GM12878 (cell line): ENCODE results near the gene PHACTR1. TPM values are rescaled to one million over a fixed set of nuclear protein-coding genes. Genes with fewer than 3 reads are reported as not detected.

Source experiments
- ATAC-seq: fragments of 200-7000 bp; cut with Tn5 transposase; 3 replicates; pipeline ENCODE4 v1.9.1; 2020; ENCODE audit warnings: mild to moderate bottlenecking, moderate library complexity
- BruUV-seq: library from RNA; stranded (reverse); fragments of 400-500 nt; replicated peaks from 2 replicates; lab custom pipeline; 2021; lab: Mats Ljungman, UMichigan
- CTCF ChIA-PET: fragments of 300-600 bp; sonication (Branson Sonifier 250); formaldehyde crosslinking; extraction: SDS; loops from one replicate; lab custom pipeline; 2021; ENCODE audit warnings: inconsistent platforms; lab: Yijun Ruan, JAX
- POLR2A ChIA-PET: fragments of 350-600 bp; formaldehyde crosslinking; extraction: SDS; loops from one replicate; lab custom pipeline; 2021; ENCODE audit warnings: inconsistent platforms; lab: Charles Lee
- RAD21 ChIA-PET: fragments of 300-600 bp; sonication (Branson Sonifier 250); formaldehyde crosslinking; loops from one replicate; lab custom pipeline; 2023; ENCODE audit warnings: antibody characterized with exemption; ENCODE audit not compliant: unreplicated experiment; lab: Charles Lee
- SMC1A ChIA-PET: fragments of 300-600 bp; sonication (Branson Sonifier 250); formaldehyde crosslinking; loops from one replicate; lab custom pipeline; 2023; ENCODE audit not compliant: unreplicated experiment, uncharacterized antibody; lab: Charles Lee
- DNase-seq: peaks from one replicate; pipeline ENCODE4 v3.0.0-alpha.2; 2011; ENCODE audit warnings: low read depth, low spot score
- FAIRE-seq: peaks from 3 replicates; lab custom pipeline; 2011; peaks lifted over from hg19 to GRCh38; lab: Jason Lieb, UNC
- H2AFZ ChIP-seq: 2 replicates; pipeline ENCODE4 v1.6.0; 2011; ENCODE audit warnings: low read depth, low read length, control low read depth; ENCODE audit not compliant: control insufficient read depth
- H3K27ac ChIP-seq: 2 replicates; pipeline ENCODE4 v1.5.1; 2011; ENCODE audit warnings: control low read depth; ENCODE audit not compliant: control insufficient read depth, insufficient read depth
- H3K27me3 ChIP-seq, 2 experiments: replicated peaks in 1 of 2; 2 replicates each; pipeline versions ENCODE4 v1.6.0 to v1.6.1; 2011; ENCODE audit warnings: low read length in 1 of 2; ENCODE audit not compliant: control insufficient read depth in 2 of 2, insufficient read depth in 2 of 2
- H3K36me3 ChIP-seq, 2 experiments: 2 replicates each; pipeline ENCODE4 v1.5.1; 2011; ENCODE audit warnings: low read length in 1 of 2; ENCODE audit not compliant: control insufficient read depth in 2 of 2, insufficient read depth in 2 of 2
- H3K4me1 ChIP-seq: 2 replicates; pipeline ENCODE4 v1.6.1; 2011; ENCODE audit warnings: mild to moderate bottlenecking, low read length, moderate library complexity, mixed read lengths; ENCODE audit not compliant: control insufficient read depth, insufficient read depth
- H3K4me2 ChIP-seq: 2 replicates; pipeline ENCODE4 v1.6.0; 2011; ENCODE audit warnings: control low read depth; ENCODE audit not compliant: control insufficient read depth, insufficient read depth
- H3K4me3 ChIP-seq: fragments of 200-600 bp; sonication (generic); 2 replicates; pipeline ENCODE4 v1.5.1; 2016
- H3K79me2 ChIP-seq: 2 replicates; pipeline ENCODE4 v1.6.0; 2011; ENCODE audit warnings: low read length; ENCODE audit not compliant: control insufficient read depth, insufficient read depth
- H3K9ac ChIP-seq: 2 replicates; pipeline ENCODE4 v1.8.0; 2011; ENCODE audit warnings: low read length, control low read depth, mixed read lengths; ENCODE audit not compliant: control insufficient read depth, insufficient read depth
- H3K9me3 ChIP-seq: replicated peaks from 3 replicates; pipeline ENCODE4 v1.5.1; 2011; ENCODE audit warnings: mild to moderate bottlenecking, low read length; ENCODE audit not compliant: control insufficient read depth, insufficient read depth
- H4K20me1 ChIP-seq: 2 replicates; pipeline ENCODE4 v1.6.0; 2011; ENCODE audit not compliant: control insufficient read depth, insufficient read depth
- ETV6 ChIP-seq, 2 experiments: fragments of 450-650 bp in 1 of 2; IDR thresholded peaks in 1 of 2; conservative IDR thresholded peaks in 1 of 2; 2 replicates each; pipeline ENCODE4 v1.6.1; 2014; ENCODE audit warnings: antibody characterized with exemption in 1 of 2, borderline replicate concordance in 1 of 2, low read depth in 1 of 2, mild to moderate bottlenecking in 1 of 2, moderate library complexity in 1 of 2
- IRF4 ChIP-seq: IDR thresholded peaks from 2 replicates; pipeline ENCODE4 v1.6.1; 2011; ENCODE audit warnings: low read depth, low read length
- NR2C1 ChIP-seq: fragments of 450-650 bp; IDR thresholded peaks from 2 replicates; pipeline ENCODE4 v1.6.1; 2017; ENCODE audit warnings: antibody characterized with exemption, mild to moderate bottlenecking, moderate library complexity
- PAX8 ChIP-seq: fragments of 450-650 bp; IDR thresholded peaks from 2 replicates; pipeline ENCODE4 v1.6.1; 2017; ENCODE audit warnings: mild to moderate bottlenecking, moderate library complexity
- RAD21 ChIP-seq: IDR thresholded peaks from 2 replicates; pipeline ENCODE4 v1.6.1; 2011; ENCODE audit warnings: mild to moderate bottlenecking, low read depth, low read length, moderate library complexity; ENCODE audit not compliant: insufficient read depth
- SMAD5 ChIP-seq: IDR thresholded peaks from 2 replicates; pipeline ENCODE4 v1.6.1; 2016; ENCODE audit warnings: antibody characterized with exemption, low read depth
- SPI1 ChIP-seq: IDR thresholded peaks from 2 replicates; pipeline ENCODE4 v1.6.1; 2011; ENCODE audit warnings: low read depth, mild to moderate bottlenecking, low read length, moderate library complexity, borderline replicate concordance; ENCODE audit not compliant: insufficient read depth
- TCF12 ChIP-seq: IDR thresholded peaks from 2 replicates; pipeline ENCODE4 v1.6.1; 2011; ENCODE audit warnings: low read depth, mild to moderate bottlenecking, low read length
- WGBS: methylation state at CpG from one replicate; pipeline ENCODE4 v1.1.6; 2016; ENCODE audit warnings: low lambda C conversion rate; ENCODE audit not compliant: insufficient replicate concordance, insufficient coverage; ENCODE audit errors: missing lambda C conversion rate; 5-methylcytosine and 5-hydroxymethylcytosine counted together
- in situ Hi-C: fragments of 300-500 bp; cut with MboI; formaldehyde crosslinking; loops from 9 replicates; pipeline ENCODE4 v1.14.3; 2018; ENCODE audit warnings: mixed read lengths
- intact Hi-C: fragments of 100-400 bp; cut with micrococcal nuclease; formaldehyde crosslinking; loops from one replicate; pipeline ENCODE4 v1.14.2; 2022; ENCODE audit not compliant: unreplicated experiment
- polyA plus RNA-seq, 11 experiments: library from polyadenylated mRNA; depleted of rRNA in 4 of 11; unstranded in 6 of 11; stranded (reverse) in 5 of 11; fragments of >200 nt; fragmentation: Nextera tagmentation in 4 of 11; fragmentation: Illumina TruSeq in 1 of 11; extraction: Ambion mirVana in 4 of 11; extraction: Trizol in 1 of 11; gene quantifications; 1 replicate in 1 of 11; 2 replicates in 10 of 11; pipeline versions ENCODE4 v1.2.1 to v1.2.3, GENCODE V29; 2011 to 2016; ENCODE audit warnings: inconsistent platforms in 2 of 11, missing spikeins in 2 of 11, low read depth in 1 of 11
- total RNA-seq, 4 experiments: library from RNA; depleted of rRNA in 3 of 4; stranded (reverse); fragments of >200 nt in 3 of 4; fragmentation: Illumina TruSeq in 1 of 4; extraction: Trizol in 1 of 4; gene quantifications; 2 replicates each; pipeline versions ENCODE4 v1.2.1 to v1.2.3, GENCODE V29; 2013 to 2021

The PHACTR1 gene
- total and polyA plus RNA-seq, 10 of the 15 experiments (the other 5 are each of a cell fraction or from before 2014, with no cell fraction given) = 34.2 to 94.6 (median 62.3) TPM

DNA sequence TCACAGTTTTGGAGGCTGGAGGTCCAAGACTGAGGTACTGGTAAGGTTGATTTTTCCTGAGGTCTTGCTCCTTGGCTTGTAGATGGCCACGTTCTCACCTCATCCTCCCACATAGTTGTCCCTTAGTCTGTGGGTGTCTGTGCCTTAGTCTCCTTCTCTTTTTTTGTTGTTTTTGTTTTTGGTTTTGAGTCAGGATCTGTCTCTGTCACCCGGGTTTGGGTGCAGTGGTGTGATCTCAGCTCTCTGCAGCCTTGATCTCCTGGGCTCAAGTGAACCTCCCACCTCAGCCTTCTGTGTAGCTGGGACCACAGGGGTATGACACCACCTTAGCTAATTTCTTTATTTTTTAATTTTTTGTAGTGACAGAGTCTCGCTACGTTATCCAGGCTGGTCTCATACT, 245.2 kb downstream of the PHACTR1 start (continued):
- no peak for TF ChIP-seq RAD21

DNA sequence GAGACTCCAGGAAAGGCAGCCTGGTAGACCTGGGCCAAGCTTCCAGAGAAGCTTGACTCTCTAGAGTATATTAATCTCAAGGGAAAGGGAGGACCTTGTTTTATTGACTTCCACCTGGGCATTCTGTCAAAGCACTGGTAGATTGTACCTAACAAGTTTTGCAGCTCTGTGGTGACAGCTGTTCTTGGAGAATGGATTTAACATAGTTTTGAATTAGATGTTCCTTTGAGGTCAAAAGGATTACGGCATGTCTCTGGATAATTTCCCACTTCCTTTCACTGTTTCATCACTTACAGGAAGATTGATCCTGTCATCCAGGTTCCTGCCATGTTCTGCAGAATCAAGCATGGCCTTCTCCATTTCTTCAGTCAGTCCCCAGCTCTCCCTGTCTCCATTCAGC, 246.0 kb downstream of the PHACTR1 start:
- ATAC-seq = no peak
- TF ChIP-seq NR2C1 = no peak
- TF ChIP-seq PAX8 = no peak
- Histone ChIP-seq H3K4me3 (no peak overlapping the region), H3K9ac (no peak overlapping the region), H4K20me1 (no peaks in the 10 kb centered on the region), H3K4me1 (no peaks in the 10 kb centered on the region), H3K4me2 (no peak overlapping the region), H3K79me2 (no peaks in the 10 kb centered on the region), H3K9me3 (no peaks in the 10 kb centered on the region), H3K27me3 (peaks cover 2 to 17% of the 10 kb centered on the region in 2 experiments; a peak in 3 of 4 replicates), H2AFZ (no peak overlapping the region), H3K36me3 (no peaks in the 10 kb centered on the region), H3K27ac (no peak overlapping the region)
- SMC1A ChIA-PET = interaction anchor here (0.6 kb wide), 1 partner anchor 67 kb away, joined by 3 read pairs; no protein-coding TSS in a partner anchor
- intact Hi-C loops (no loop called here), in situ Hi-C loops (no loop called here)
- POLR2A ChIA-PET = no interaction called here
- CTCF ChIA-PET = no interaction called here
- FAIRE-seq = no peak
- no TSS peak for BruUV-seq
- 100% methylated on average over 1 of the region's 1 CpG for WGBS
- DNase-seq = no peak
- RAD21 ChIA-PET = no interaction called here

DNA sequence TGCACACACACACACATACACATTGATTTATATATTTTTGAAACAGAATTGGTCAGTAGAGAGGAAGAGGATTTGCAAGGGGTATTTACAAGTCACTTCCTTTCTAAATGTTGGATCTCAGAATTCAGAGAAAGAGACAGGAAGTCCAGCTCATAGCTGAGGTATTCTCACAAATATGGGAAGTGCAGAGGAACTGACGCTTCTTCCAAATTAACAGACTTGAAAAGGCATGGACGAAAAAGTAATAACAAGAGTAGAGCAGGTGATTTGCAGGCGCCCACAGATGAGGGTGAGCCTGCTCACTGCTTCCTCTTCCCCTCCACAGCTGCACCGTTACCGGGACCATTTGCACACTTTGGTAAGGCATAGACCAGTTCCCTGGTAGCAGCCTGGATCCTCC, 246.4 kb downstream of the PHACTR1 start:
- ChIA-PET RAD21 (no interaction called here), SMC1A (interaction anchor here (0.6 kb wide), 1 partner anchor 68 kb away, joined by 3 read pairs; no protein-coding TSS in a partner anchor), CTCF (no interaction called here), POLR2A (no interaction called here)
- WGBS = 0% methylated on average over 5 of the region's 5 CpGs
- H3K36me3 ChIP-seq = no peaks in the 10 kb centered on the region
- no peak overlapping the region for H3K27ac ChIP-seq
- no peaks in the 10 kb centered on the region for H3K79me2 ChIP-seq
- ATAC-seq (0 out of 3 replicates have a peak, but pooled peaks have one; percentile 21), FAIRE-seq (no peak), DNase-seq (no peak)
- no peaks in the 10 kb centered on the region for H3K9me3 ChIP-seq
- peaks cover 2 to 12% of the 10 kb centered on the region in 2 experiments; a peak in 3 of 4 replicates for H3K27me3 ChIP-seq
- no TSS peak for BruUV-seq
- H3K4me2 ChIP-seq = no peak overlapping the region
- H3K9ac ChIP-seq = no peak overlapping the region
- H3K4me3 ChIP-seq = no peak overlapping the region
- H2AFZ ChIP-seq = no peak overlapping the region
- H3K4me1 ChIP-seq = no peaks in the 10 kb centered on the region
- TF ChIP-seq IRF4 (no peak), ETV6 (conservative IDR thresholded peaks at IDR 0.05 in 1 of 2, IDR thresholded peaks at IDR 0.05 in 1 of 2; ENCODE audit: borderline replicate concordance in 1 of 2, low read depth in 1 of 2) (peak in 1 of 2 experiments; percentile 25; a peak in 1 of 4 replicates), TCF12 (0 out of 2 replicates have a peak, but pooled peaks have one; percentile 51), SMAD5 (no peak), SPI1 (peak; percentile 49; the same call in 1 of the 2 replicates)
- in situ Hi-C loops = no loop called here
- H4K20me1 ChIP-seq = no peaks in the 10 kb centered on the region
- intact Hi-C loops = no loop called here
